RCC 7860 (cell line): ENCODE results near the gene PRR13.
"Not testable (repeated sequence)": the region's sequence is repeated elsewhere in the genome, so short reads cannot be mapped to it uniquely, and the experiment has no call there.

ENCODE experiments used
- DNase-seq: peaks from one replicate; pipeline ENCODE4 v3.0.0-alpha.2; 2015; ENCODE audit warnings: low spot score
- FAIRE-seq: peaks from 2 replicates; lab custom pipeline; 2012; peaks lifted over from hg19 to GRCh38; lab: Jason Lieb, UNC

Gene PRR13

GRCh38 chr12:53441040-53441833 is at the start of gene PRR13:
Gene PRR13, plus strand, starts transcription at chr12:53441734. Its CDS starts 981 bp downstream, at chr12:53442715.
- peak; percentile 84 for FAIRE-seq
- peak; percentile 98 for DNase-seq

GRCh38 chr12:53399896-53400295 is 41.6 kb upstream of the PRR13 start:
- DNase-seq: no peak
- FAIRE-seq: no peak

GRCh38 chr12:53402351-53402750 is 39.2 kb upstream of the PRR13 start:
- not testable (repeated sequence) for DNase-seq, FAIRE-seq

- no peak for FAIRE-seq
These were observed 38.7 kb upstream of the PRR13 start for GRCh38 chr12:53402871-53403270.

GRCh38 chr12:53410951-53411350 is 30.6 kb upstream of the PRR13 start:
- no peak for DNase-seq
- no peak for FAIRE-seq

More at GRCh38 chr12:53402871-53403270, 38.7 kb upstream of the PRR13 start:
- no peak for DNase-seq

- no peak for FAIRE-seq
- no peak for DNase-seq
These were observed 27.9 kb upstream of the PRR13 start for GRCh38 chr12:53413485-53414204.

GRCh38 chr12:53414756-53415417 is 26.6 kb upstream of the PRR13 start:
- no peak for FAIRE-seq
- DNase-seq: no peak

- not testable (repeated sequence) for FAIRE-seq, DNase-seq
These were observed 25.7 kb upstream of the PRR13 start for GRCh38 chr12:53415752-53416389.

GRCh38 chr12:53417291-53417816 is 24.2 kb upstream of the PRR13 start:
- FAIRE-seq, DNase-seq: not testable (repeated sequence)

- FAIRE-seq (peak; percentile 28), DNase-seq (peak; percentile 30)
These were observed 23.3 kb upstream of the PRR13 start for GRCh38 chr12:53418221-53418620.

GRCh38 chr12:53419756-53420155 is 21.8 kb upstream of the PRR13 start:
- DNase-seq (no peak), FAIRE-seq (no peak)

GRCh38 chr12:53422247-53422646 is 19.3 kb upstream of the PRR13 start:
- DNase-seq, FAIRE-seq: not testable (repeated sequence)

GRCh38 chr12:53423597-53423996 is 17.9 kb upstream of the PRR13 start, which contains the start of gene AMHR2:
Gene AMHR2, plus strand, starts transcription at chr12:53423855. Its CDS starts 80 bp downstream, at chr12:53423935.
- no peak for DNase-seq
- FAIRE-seq: no peak

- FAIRE-seq (no peak), DNase-seq (no peak)
These were observed 16.7 kb upstream of the PRR13 start for GRCh38 chr12:53424626-53425514.

GRCh38 chr12:53425515-53426150 is 15.9 kb upstream of the PRR13 start:
- FAIRE-seq: no peak

GRCh38 chr12:53427905-53428594 is 13.5 kb upstream of the PRR13 start:
- DNase-seq: peak; percentile 95
- FAIRE-seq: peak; percentile 92

More at GRCh38 chr12:53425515-53426150, 15.9 kb upstream of the PRR13 start:
- DNase-seq: no peak

GRCh38 chr12:53428741-53429140 is 12.8 kb upstream of the PRR13 start:
- no peak for FAIRE-seq
- no peak for DNase-seq

- DNase-seq (no peak), FAIRE-seq (no peak)
These were observed 11.4 kb upstream of the PRR13 start for GRCh38 chr12:53430116-53430515.
